HUES64 (cell line): ENCODE measurements around the gene AKR7A2.
"Not testable (repeated sequence)": the region's sequence is repeated elsewhere in the genome, so short reads cannot be mapped to it uniquely, and the experiment has no call there.

ENCODE experiments used
- H3K27ac ChIP-seq: 2 replicates; pipeline ENCODE4 v1.7.0; 2013; ENCODE audit warnings: low read depth, low read length, inconsistent platforms
- H3K27me3 ChIP-seq: 2 replicates; pipeline ENCODE4 v1.6.1; 2013; ENCODE audit warnings: mild to moderate bottlenecking, low read length; ENCODE audit not compliant: insufficient read depth
- H3K36me3 ChIP-seq: 2 replicates; pipeline ENCODE4 v1.6.1; 2013; ENCODE audit warnings: mild to moderate bottlenecking, low read length; ENCODE audit not compliant: insufficient read depth
- H3K4me1 ChIP-seq: 2 replicates; pipeline ENCODE4 v1.6.1; 2013; ENCODE audit warnings: mild to moderate bottlenecking, low read length, moderate library complexity; ENCODE audit not compliant: insufficient read depth
- H3K4me3 ChIP-seq: 2 replicates; pipeline ENCODE4 v1.5.1; 2013; ENCODE audit warnings: mild to moderate bottlenecking, low read length, moderate library complexity
- H3K9ac ChIP-seq: 2 replicates; pipeline ENCODE4 v1.6.1; 2013; ENCODE audit warnings: mild to moderate bottlenecking, low read depth, low read length
- H3K9me3 ChIP-seq: 2 replicates; pipeline ENCODE4 v1.6.1; 2013; ENCODE audit warnings: low read depth, low read length; ENCODE audit not compliant: insufficient read depth
- WGBS: fragments of 150-250, 120-280 bp; methylation state at CpG from one replicate; pipeline ENCODE4 v1.1.7; 2013; ENCODE audit warnings: missing lambda C conversion rate; 5-methylcytosine and 5-hydroxymethylcytosine counted together

The AKR7A2 gene

DNA sequence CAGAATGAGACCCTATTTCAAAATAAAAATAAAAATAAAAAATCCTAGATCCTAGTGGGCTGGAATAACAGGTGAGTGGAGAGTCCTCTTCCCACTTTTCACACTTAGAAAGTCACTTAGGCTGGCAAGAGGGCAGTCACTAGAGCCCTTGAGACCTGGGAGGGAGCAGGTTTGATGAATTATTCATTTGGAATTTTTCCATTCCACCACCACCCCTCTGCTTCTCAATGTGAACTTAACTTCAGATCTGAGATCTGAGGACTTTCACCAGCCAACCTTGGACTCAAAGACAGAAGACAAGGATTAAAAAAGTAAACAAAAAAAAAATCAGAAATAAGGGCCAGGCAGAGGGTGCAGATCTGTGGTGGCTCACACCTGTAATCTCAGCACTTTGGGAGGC lies 39.9 kb downstream of the AKR7A2 start:
- Histone ChIP-seq H3K4me1 (no peaks in the 10 kb centered on the region), H3K27ac (no peak overlapping the region), H3K36me3 (no peaks in the 10 kb centered on the region), H3K9ac (no peak overlapping the region), H3K9me3 (no peaks in the 10 kb centered on the region), H3K4me3 (no peak overlapping the region), H3K27me3 (peaks cover 31% of the 10 kb centered on the region)

DNA sequence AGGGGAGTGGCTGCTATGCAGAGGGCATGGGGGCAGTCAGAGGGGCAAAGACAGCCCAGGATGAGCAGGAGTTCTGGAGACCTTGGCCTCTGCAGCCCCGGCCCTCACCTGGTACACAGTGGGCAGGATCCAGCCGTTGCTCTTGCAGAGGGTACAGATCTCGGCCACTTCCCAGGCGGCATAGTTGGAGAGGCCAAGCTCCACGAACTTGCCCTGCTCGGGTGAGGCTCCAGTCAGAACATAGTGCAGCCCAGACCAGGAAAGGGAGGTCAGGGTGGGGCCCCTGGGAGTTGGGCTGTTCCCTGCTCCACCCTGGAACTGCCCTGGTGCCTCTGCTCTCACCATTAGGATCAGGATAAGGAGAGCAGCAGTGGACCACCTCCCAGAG lies 41.6 kb downstream of the AKR7A2 start:
- peaks cover 27% of the 10 kb centered on the region for H3K27me3 ChIP-seq
- H3K9ac ChIP-seq, H3K9me3 ChIP-seq, H3K4me1 ChIP-seq, H3K27ac ChIP-seq, H3K36me3 ChIP-seq, H3K4me3 ChIP-seq: not testable (repeated sequence)
- 91% methylated on average over 6 of the region's 6 CpGs for WGBS

DNA sequence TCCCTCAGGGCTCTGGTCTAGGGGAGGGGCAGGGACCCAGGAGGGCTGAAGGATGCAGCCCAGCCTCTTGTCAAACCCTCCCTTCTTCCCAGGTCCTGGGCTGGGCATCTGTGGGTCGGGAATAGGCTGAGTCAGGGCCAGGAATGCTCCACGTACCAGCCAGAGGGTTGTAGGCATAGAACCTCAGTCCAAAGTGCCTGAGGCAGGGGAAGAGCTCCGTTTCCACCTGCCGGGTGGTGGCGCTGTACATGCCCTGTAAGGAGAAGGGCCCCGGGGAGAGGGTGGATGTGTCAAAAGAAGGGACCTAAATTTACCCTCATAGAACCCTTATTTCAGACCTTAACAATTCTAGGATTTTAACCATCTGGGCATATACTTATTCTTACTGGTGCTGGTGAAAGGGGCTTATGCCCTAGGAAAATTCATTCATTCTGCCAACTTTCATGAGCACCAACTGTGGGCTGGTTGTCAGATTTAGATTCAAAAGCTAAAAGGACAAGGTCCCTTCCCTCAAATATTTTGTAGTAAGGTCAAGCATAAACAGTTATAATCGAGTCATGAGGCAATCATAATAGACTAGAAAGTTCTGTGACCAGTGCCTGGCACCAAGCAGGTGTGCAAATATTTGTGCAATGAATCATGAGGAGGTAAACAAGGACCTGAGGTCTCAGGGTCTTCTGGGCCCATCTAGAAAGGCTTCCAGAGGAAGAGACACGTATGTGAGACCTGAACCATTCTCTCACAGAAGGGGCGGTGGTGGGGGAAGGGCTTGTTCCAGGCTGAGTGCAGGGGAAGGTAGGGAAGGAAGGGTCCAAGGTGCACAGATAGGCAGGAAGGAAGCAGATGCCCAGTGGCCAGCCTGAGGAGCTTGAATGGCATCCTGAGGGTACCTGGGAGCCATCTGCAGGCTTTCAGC lies 42.3 kb downstream of the AKR7A2 start:
- WGBS, result 59% methylated on average over 8 of the region's 9 CpGs
- not testable (repeated sequence) for H3K4me1 ChIP-seq, H3K4me3 ChIP-seq, H3K27ac ChIP-seq, H3K36me3 ChIP-seq, H3K9ac ChIP-seq, H3K9me3 ChIP-seq
- peaks cover 21% of the 10 kb centered on the region for H3K27me3 ChIP-seq

DNA sequence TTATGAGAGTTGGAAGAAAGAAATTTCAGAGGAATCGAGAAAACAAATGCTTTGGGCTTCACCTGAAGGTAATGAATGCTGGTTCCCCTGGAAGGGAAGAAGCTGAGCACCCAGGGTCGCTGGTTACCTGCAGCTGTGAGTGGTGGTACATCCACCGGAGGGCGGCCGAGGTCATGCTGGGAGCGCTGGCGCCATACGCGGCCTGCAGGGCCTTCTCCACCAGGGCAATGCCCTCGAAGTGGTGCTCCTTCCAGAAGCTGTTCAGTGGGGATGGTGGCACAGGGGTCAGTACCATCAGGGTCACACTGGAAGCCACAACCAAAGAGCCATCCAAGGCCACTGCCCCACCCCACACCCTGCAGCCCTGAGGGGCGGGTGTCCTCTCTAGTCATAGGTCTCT lies 43.5 kb downstream of the AKR7A2 start:
- Histone ChIP-seq H3K4me3 (no peak overlapping the region), H3K9me3 (no peaks in the 10 kb centered on the region), H3K27ac (no peak overlapping the region), H3K4me1 (no peaks in the 10 kb centered on the region), H3K36me3 (no peaks in the 10 kb centered on the region), H3K9ac (no peak overlapping the region), H3K27me3 (peaks cover 9% of the 10 kb centered on the region)
- 85% methylated on average over 11 of the region's 11 CpGs for WGBS

DNA sequence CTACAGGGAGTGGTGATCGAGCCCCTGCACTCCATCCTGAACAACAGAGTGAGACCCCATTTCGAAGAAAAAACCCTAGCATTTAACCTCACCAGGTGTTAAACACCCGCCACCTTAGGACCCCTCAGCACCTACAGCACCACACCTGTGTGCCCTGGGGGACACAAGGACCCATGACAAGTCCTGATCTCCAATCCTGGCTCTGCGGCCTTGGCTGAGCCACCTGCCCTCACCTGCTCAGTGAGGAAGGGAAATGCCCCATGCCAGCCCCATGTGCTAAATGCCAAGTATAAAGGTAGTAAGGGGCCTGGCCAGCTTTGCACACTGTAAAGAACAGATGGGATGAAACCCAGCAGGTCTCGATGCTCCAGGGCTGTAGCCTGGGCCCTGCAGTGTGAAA lies 49.2 kb downstream of the AKR7A2 start:
- H3K36me3 ChIP-seq, result peaks cover 32% of the 10 kb centered on the region
- no peaks in the 10 kb centered on the region for H3K4me1 ChIP-seq
- H3K4me3 ChIP-seq, result no peak overlapping the region
- H3K27ac ChIP-seq, result no peak overlapping the region
- no peaks in the 10 kb centered on the region for H3K27me3 ChIP-seq
- H3K9ac ChIP-seq, result no peak overlapping the region
- H3K9me3 ChIP-seq, result no peaks in the 10 kb centered on the region
- WGBS, result 88% methylated on average over 5 of the region's 5 CpGs

DNA sequence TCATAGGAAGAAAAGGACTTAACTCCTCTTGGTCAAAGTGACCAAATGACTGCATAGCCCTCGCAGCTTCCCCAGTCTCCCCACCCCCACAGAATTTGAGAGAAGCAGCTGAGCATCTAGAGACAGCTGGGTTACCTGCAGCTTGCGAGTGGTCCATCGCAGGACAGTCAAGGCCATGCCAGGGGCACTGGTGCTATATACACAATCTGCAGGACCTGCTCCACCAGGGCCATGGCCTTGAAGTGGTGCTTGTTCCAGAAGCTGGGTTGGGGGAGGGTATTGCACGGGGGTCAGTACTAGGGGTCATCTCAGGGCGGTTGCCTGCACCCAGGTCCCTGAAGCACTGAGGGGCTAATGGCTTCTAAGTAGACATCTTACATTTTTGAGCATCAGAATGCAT lies 49.9 kb downstream of the AKR7A2 start:
- no peak overlapping the region for H3K27ac ChIP-seq
- H3K27me3 ChIP-seq, result no peaks in the 10 kb centered on the region
- H3K9me3 ChIP-seq, result no peaks in the 10 kb centered on the region
- WGBS, result 79% methylated on average over 5 of the region's 5 CpGs
- H3K4me1 ChIP-seq, result no peaks in the 10 kb centered on the region
- no peak overlapping the region for H3K4me3 ChIP-seq
- no peak overlapping the region for H3K9ac ChIP-seq
- peaks cover 39% of the 10 kb centered on the region for H3K36me3 ChIP-seq

DNA sequence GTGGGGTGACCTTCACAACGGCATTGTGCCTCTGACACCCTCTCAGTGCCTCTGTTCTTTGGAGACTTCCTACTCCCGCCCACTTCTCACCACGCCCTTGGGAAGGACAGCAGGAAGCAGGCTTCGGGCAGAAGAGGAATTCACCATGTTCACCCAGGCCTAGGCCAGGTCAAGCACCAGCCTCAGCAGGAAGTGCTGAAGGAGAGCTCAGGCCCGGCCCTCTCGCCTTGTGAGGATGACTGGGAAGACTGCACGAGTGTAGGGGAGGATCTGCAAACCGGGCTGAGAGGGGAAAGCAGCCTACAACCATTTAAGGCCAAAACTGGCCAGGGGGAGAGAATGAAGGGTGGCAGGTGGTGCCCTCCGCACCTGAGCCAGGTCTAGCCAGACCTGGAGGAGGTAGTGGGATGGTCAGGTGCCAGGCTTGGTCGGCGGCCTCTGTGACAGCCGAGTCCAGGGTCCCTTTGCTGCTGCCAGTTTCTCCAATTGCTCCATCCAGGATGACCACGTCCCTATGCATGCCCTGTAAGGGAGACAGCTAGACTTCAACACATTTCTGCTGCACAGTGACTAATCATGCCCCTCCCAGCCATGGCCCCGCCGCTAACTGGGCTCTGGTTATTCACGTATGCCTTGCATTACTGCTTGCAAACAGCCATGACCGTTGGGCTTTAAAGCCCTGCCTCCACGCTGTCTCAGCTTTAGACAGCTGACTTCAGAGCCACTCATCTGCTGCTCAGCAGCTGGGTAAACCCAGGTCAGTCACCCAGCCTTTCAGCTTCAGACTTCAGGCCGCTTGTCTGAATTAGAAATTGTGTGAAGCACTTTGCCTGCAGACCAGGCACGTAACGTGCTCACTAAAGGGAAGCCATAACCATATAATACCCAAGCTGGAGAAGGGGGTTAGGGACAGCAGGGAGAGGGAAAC lies 51.5 kb downstream of the AKR7A2 start:
- WGBS, result 93% methylated on average over 21 of the region's 21 CpGs
- Histone ChIP-seq H3K27me3 (no peaks in the 10 kb centered on the region), H3K9me3 (no peaks in the 10 kb centered on the region), H3K36me3 (peaks cover 54% of the 10 kb centered on the region), H3K4me1 (no peaks in the 10 kb centered on the region), H3K4me3 (no peak overlapping the region), H3K9ac (no peak overlapping the region), H3K27ac (no peak overlapping the region)

DNA sequence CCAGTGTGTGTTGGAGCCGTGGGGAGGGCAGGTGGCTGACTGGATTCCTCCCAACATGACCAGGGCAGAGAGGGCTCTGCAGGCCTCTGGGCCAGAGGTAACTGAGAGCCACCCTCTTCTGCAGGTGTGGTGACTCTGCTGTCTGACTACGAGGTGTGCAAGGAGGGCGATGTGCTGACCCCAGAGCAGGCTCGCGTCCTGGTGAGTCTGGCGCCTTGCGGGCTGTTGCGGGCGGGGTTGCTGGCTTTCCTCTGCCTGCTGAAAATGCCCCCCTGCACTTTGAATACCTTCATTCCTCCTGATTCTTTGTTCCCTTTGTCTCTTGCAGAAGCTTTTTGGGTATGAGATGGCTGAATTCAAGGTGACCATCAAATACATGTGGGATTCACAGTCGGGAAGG lies 53.6 kb downstream of the AKR7A2 start:
- H3K27me3 ChIP-seq, result no peaks in the 10 kb centered on the region
- H3K36me3 ChIP-seq, result peaks cover 65% of the 10 kb centered on the region
- H3K9me3 ChIP-seq, result no peaks in the 10 kb centered on the region
- H3K9ac ChIP-seq, result no peak overlapping the region
- no peak overlapping the region for H3K4me3 ChIP-seq
- peaks cover 4% of the 10 kb centered on the region; the same call in 1 of the 2 replicates for H3K4me1 ChIP-seq
- no peak overlapping the region for H3K27ac ChIP-seq
- 96% methylated on average over 10 of the region's 10 CpGs for WGBS

DNA sequence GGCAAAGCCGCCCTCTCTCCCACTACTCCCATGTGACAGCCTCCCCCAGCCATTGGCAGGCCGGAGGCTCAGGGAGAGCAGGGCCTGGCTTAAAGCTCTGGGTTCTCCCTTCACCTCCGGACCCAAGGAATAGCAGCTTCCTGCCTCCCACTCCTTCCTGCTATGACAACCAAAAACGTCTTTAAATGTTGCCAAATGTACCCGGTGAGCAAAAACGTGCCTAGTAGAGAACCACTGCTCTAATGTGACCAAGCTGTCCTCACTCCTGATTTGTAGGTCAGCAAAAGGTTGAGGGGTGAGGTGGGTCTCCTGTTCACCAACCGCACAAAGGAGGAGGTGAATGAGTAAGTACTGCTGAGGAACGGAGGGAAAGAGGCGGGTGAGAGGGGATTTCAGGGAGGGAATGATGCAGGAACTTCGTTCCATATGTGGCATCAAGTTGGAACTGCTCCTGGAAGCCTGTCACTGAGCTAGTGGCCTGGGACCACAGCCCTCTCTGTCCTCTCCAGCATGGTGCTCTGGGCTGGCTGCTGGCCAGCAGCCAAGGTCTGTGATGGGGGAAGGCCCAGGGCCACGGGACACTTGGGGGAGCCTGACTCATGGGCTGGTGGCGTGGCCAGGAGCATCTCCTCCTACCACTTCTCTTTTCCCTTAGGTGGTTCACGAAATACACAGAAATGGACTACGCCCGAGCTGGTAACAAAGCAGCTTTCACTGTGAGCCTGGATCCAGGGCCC lies 54.6 kb downstream of the AKR7A2 start:
- H3K27ac ChIP-seq, result no peak overlapping the region
- no peaks in the 10 kb centered on the region for H3K27me3 ChIP-seq
- H3K9me3 ChIP-seq, result no peaks in the 10 kb centered on the region
- H3K9ac ChIP-seq, result no peak overlapping the region
- H3K4me1 ChIP-seq, result peaks cover 11% of the 10 kb centered on the region
- 92% methylated on average over 15 of the region's 15 CpGs for WGBS
- peaks cover 65% of the 10 kb centered on the region for H3K36me3 ChIP-seq
- no peak overlapping the region for H3K4me3 ChIP-seq

DNA sequence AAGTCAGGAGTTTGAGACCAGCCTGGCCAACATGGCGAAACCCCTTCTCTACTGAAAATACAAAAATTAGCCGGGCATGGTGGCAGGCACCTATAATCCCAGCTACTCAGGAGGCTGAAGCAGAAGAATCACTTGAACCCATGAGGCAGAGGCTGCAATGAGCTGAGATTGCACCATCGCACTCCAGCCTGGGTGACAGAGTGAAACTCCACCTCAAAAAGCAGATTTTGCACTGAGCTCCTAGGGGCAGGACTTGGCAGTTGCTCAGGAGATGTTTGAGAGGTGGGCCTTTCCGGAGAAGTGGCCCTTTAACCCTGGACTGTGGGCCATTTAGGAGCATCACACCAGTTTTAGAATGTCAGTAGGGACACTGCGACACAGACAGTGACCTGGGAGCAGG lies 55.6 kb downstream of the AKR7A2 start:
- H3K4me3 ChIP-seq, H3K27me3 ChIP-seq, H3K27ac ChIP-seq, H3K9me3 ChIP-seq, H3K9ac ChIP-seq: not testable (repeated sequence)
- 95% methylated on average over 5 of the region's 5 CpGs for WGBS
- peaks cover 11% of the 10 kb centered on the region for H3K4me1 ChIP-seq
- peaks cover 65% of the 10 kb centered on the region for H3K36me3 ChIP-seq

DNA sequence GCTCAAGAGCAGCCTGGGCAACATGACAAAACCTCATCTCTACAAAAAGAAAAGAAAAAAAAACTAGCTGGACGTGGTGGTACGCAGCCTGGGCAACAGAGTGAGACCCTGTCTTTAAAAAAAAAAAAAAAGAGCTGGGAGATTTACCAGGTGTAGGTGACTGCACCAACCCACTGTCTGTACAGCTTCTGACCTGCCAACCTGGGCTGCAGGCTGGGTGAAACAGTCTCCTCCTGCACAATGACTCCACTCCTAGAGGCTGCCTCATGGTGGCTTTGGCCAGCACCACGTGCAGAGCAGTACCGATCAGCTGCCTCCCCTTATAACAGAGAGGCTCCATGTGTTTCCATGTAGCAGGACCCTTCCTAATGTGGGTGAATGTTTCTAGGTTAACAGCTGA lies 56.7 kb downstream of the AKR7A2 start:
- WGBS, result 99% methylated on average over 4 of the region's 4 CpGs
- Histone ChIP-seq H3K9me3 (no peaks in the 10 kb centered on the region), H3K27ac (no peak overlapping the region), H3K27me3 (no peaks in the 10 kb centered on the region), H3K9ac (no peak overlapping the region), H3K4me1 (peaks cover 12% of the 10 kb centered on the region), H3K36me3 (peaks cover 58% of the 10 kb centered on the region), H3K4me3 (no peak overlapping the region)
